ENCODE data around the gene FBXO24.

The FBXO24 gene

GRCh38 chr7:100574362-100575205 lies 11.5 kb upstream of the FBXO24 start:
- no peak for DNase-seq (ENCODE audit: low read depth in 3 of 3)

- DNase-seq (ENCODE audit: low read depth in 3 of 3) = no peak
Observed at GRCh38 chr7:100575206-100575631, 10.9 kb upstream of the FBXO24 start.

GRCh38 chr7:100575746-100576383 lies 10.3 kb upstream of the FBXO24 start:
- no peak for DNase-seq (ENCODE audit: low read depth in 3 of 3)

- no peak for DNase-seq (ENCODE audit: low read depth in 3 of 3)
Observed at GRCh38 chr7:100576384-100576993, 9.6 kb upstream of the FBXO24 start.

- no peak for DNase-seq (ENCODE audit: low read depth in 3 of 3)
Observed at GRCh38 chr7:100577103-100577502, 9.0 kb upstream of the FBXO24 start.

- DNase-seq (ENCODE audit: low read depth in 3 of 3) = no peak
Observed at GRCh38 chr7:100577507-100577906, 8.6 kb upstream of the FBXO24 start.

GRCh38 chr7:100578246-100579183 lies 7.6 kb upstream of the FBXO24 start:
- DNase-seq (ENCODE audit: low read depth in 3 of 3) = no peak

GRCh38 chr7:100580466-100581283 lies 5.5 kb upstream of the FBXO24 start:
- DNase-seq (ENCODE audit: low read depth in 3 of 3) = no peak

- no peak for DNase-seq (ENCODE audit: low read depth in 3 of 3)
Observed at GRCh38 chr7:100582041-100582579, 4.0 kb upstream of the FBXO24 start.

- no peak for DNase-seq (ENCODE audit: low read depth in 3 of 3)
Observed at GRCh38 chr7:100582650-100583049, 3.5 kb upstream of the FBXO24 start.

GRCh38 chr7:100583132-100584053 lies 2.7 kb upstream of the FBXO24 start:
- peak; percentile 45 to 67 (median 64) for DNase-seq (ENCODE audit: low read depth in 3 of 3)

GRCh38 chr7:100584054-100584682 lies 2.0 kb upstream of the FBXO24 start:
- no peak for DNase-seq (ENCODE audit: low read depth in 3 of 3)

GRCh38 chr7:100584683-100585510 lies 1.2 kb upstream of the FBXO24 start:
- no peak for DNase-seq (ENCODE audit: low read depth in 3 of 3)

GRCh38 chr7:100585511-100586265 lies 440 bp upstream of the FBXO24 start, which contains the start of gene LRCH4:
LRCH4 (minus strand) TSS chr7:100586129; CDS start chr7:100586100, 29 bp downstream.
- peak in 2 of 3 donors; percentile 26 to 59 for DNase-seq (ENCODE audit: low read depth in 3 of 3)

- no peak for DNase-seq (ENCODE audit: low read depth in 3 of 3)
Observed at GRCh38 chr7:100588438-100588837, 2.3 kb downstream of the FBXO24 start.

GRCh38 chr7:100589341-100589947 lies 3.3 kb downstream of the FBXO24 start:
- no peak for DNase-seq (ENCODE audit: low read depth in 3 of 3)

All from stimulated activated CD4-positive, alpha-beta T cell treated with anti-CD3 and anti-CD28 coated beads, TNF-alpha, amount 100 ng/mL, for 48 hours (primary cell).